Smooth muscle cell (in vitro differentiated cells): ENCODE results near the gene ADGRG6. TPM values are rescaled to one million over a fixed set of nuclear protein-coding genes. Genes with fewer than 3 reads are reported as not detected.

Experiments used
- DNase-seq: peaks from one replicate; lab custom pipeline; 2025; ENCODE audit not compliant: unreplicated experiment; lab: John Stamatoyannopoulos, UW
- H2AFZ ChIP-seq: fragments of 200-600 bp; sonication (generic); 2 replicates; pipeline ENCODE4 v1.6.0; 2016; ENCODE audit warnings: antibody characterized with exemption, low read depth, mild to moderate bottlenecking
- H3F3A ChIP-seq: fragments of 200-600 bp; sonication (generic); 2 replicates; pipeline ENCODE4 v1.6.0; 2017; ENCODE audit warnings: antibody characterized with exemption, low read depth
- H3K27ac ChIP-seq: fragments of 200-600 bp; sonication (generic); 2 replicates; pipeline ENCODE4 v1.5.1; 2016; ENCODE audit warnings: low read depth, mild to moderate bottlenecking
- H3K27me3 ChIP-seq: fragments of 200-600 bp; sonication (generic); 2 replicates; pipeline ENCODE4 v1.6.1; 2016; ENCODE audit warnings: low read depth, mild to moderate bottlenecking
- H3K36me3 ChIP-seq: fragments of 200-600 bp; sonication (generic); 2 replicates; pipeline ENCODE4 v1.5.1; 2016; ENCODE audit warnings: low read depth
- H3K4me1 ChIP-seq: fragments of 200-600 bp; sonication (generic); 2 replicates; pipeline ENCODE4 v1.5.1; 2016; ENCODE audit warnings: low read depth
- H3K4me2 ChIP-seq: fragments of 200-600 bp; sonication (generic); 2 replicates; pipeline ENCODE4 v1.6.0; 2016; ENCODE audit warnings: mild to moderate bottlenecking
- H3K4me3 ChIP-seq: fragments of 200-600 bp; sonication (generic); 2 replicates; pipeline ENCODE4 v1.5.1; 2016; ENCODE audit warnings: mild to moderate bottlenecking
- H3K79me2 ChIP-seq: fragments of 200-600 bp; sonication (generic); 2 replicates; pipeline ENCODE4 v1.6.0; 2016; ENCODE audit warnings: low read depth, mild to moderate bottlenecking
- H3K9ac ChIP-seq: fragments of 200-600 bp; sonication (generic); 2 replicates; pipeline ENCODE4 v1.6.0; 2016; ENCODE audit warnings: low read depth
- H3K9me3 ChIP-seq: fragments of 200-600 bp; sonication (generic); replicated peaks from 2 replicates; pipeline ENCODE4 v1.5.1; 2016; ENCODE audit warnings: low read depth
- H4K20me1 ChIP-seq: fragments of 200-600 bp; sonication (generic); 2 replicates; pipeline ENCODE4 v1.6.0; 2016; ENCODE audit warnings: low read depth
- CTCF ChIP-seq: fragments of 200-600 bp; sonication (generic); IDR thresholded peaks from 2 replicates; pipeline ENCODE4 v1.5.1; 2017; ENCODE audit warnings: borderline replicate concordance, mild to moderate bottlenecking, antibody characterized with exemption; ENCODE audit not compliant: insufficient read depth, poor library complexity, severe bottlenecking
- WGBS: methylation state at CpG from one replicate; pipeline ENCODE4 v1.1.7; 2016; ENCODE audit warnings: low lambda C conversion rate; 5-methylcytosine and 5-hydroxymethylcytosine counted together
- polyA plus RNA-seq: library from polyadenylated mRNA; unstranded; fragments of >200 nt; fragmentation: Nextera tagmentation; extraction: Ambion mirVana; gene quantifications from 2 replicates; pipeline ENCODE4 v1.2.1, GENCODE V29; 2016
- total RNA-seq: library from RNA; depleted of rRNA; stranded (reverse); fragments of >200 nt; gene quantifications from 2 replicates; pipeline ENCODE4 v1.2.3, GENCODE V29; 2014

Gene ADGRG6
- total and polyA plus RNA-seq, 2 experiments from 2014 or later, result 0.77 to 14.2 TPM

DNA sequence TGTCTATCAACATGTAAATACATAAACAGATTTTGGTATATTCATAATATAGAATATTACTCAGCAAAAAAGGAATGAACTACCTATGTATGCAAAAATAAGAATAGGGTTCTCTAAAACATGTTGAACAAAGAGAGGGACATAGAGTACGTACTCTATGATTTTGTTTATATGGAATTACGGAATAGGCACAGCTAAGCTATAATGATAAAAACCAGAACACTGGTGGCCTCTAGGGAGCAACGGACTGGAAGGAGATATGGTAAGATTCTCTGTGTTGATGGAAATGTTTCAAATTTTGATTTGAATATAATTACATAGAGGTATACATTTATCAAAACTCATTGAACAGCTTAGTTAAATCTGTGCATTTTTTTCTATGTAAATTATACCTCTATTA lies 19.6 kb downstream of the ADGRG6 start:
- Histone ChIP-seq H3K4me3 (no peak overlapping the region), H3K9me3 (no peaks in the 10 kb centered on the region), H3K4me1 (no peaks in the 10 kb centered on the region), H3F3A (no peaks in the 10 kb centered on the region), H3K79me2 (no peaks in the 10 kb centered on the region), H3K27me3 (no peaks in the 10 kb centered on the region), H3K4me2 (no peak overlapping the region), H4K20me1 (no peaks in the 10 kb centered on the region), H2AFZ (no peak overlapping the region), H3K27ac (no peak overlapping the region), H3K36me3 (no peaks in the 10 kb centered on the region), H3K9ac (no peak overlapping the region)
- TF ChIP-seq CTCF, result no peak
- DNase-seq, result no peak
- WGBS, result 40% methylated on average over 3 of the region's 3 CpGs

DNA sequence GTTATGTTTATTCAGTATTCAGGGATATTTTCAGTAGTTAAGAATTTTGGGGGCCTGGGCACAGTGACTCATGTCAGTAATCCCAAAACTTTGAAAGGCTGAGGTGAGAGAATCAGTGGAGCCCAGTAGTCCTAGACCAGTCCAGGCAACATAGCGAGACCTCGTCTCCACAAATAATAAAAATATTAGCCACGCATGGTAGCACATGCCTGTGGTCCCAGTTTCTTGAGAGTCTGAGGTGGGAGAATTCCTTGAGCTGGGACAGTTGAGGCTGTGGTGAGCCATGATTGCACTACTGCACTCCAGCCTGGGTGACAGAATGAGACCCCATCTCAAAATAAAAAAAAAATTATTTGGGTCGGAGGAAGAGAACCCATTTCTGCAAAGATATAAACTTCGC lies 20.3 kb downstream of the ADGRG6 start:
- no peaks in the 10 kb centered on the region for H3K4me1 ChIP-seq
- no peak overlapping the region for H3K9ac ChIP-seq
- H3K36me3 ChIP-seq, result no peaks in the 10 kb centered on the region
- DNase-seq, result no peak
- H2AFZ ChIP-seq, result no peak overlapping the region
- no peak overlapping the region for H3K4me2 ChIP-seq
- H3F3A ChIP-seq, result no peaks in the 10 kb centered on the region
- 97% methylated on average over 5 of the region's 5 CpGs for WGBS
- H3K9me3 ChIP-seq, result no peaks in the 10 kb centered on the region
- no peaks in the 10 kb centered on the region for H3K79me2 ChIP-seq
- H3K27ac ChIP-seq, result no peak overlapping the region
- H3K4me3 ChIP-seq, result no peak overlapping the region
- no peak for TF ChIP-seq CTCF
- no peaks in the 10 kb centered on the region for H3K27me3 ChIP-seq
- no peaks in the 10 kb centered on the region for H4K20me1 ChIP-seq

DNA sequence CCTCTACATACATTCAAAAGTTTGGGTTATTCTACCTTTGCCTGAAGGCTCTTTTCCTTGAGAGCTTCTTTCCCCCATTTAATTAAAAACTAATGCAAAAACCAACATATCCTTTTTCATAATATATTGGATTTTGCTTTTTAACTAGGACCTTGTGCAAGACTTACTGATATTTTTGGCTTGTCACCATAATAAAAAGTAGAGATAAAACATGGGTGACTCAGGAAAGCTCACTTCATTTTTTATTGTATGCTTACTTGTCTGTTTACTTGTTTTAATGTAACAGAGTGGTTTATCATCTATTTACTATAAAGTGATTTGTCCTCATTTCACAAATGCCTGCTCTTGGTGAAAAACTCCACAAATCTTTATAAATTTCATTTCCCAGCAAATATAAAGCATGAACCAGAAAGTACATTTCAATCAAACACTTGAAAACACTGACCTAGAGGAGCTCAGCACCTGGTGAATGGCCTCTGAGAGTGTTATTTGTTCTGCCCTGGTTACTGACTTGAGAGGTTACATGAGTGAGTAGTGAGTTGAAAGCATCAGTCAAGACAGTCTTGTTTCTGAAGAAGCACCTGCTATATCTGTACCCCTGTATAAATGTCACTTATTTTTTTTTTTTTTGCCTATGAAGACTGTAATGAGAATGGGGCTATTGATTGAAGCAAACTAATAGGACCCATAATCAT lies 20.8 kb downstream of the ADGRG6 start:
- Histone ChIP-seq H3K4me1 (no peaks in the 10 kb centered on the region), H3K4me2 (no peak overlapping the region), H3K79me2 (no peaks in the 10 kb centered on the region), H3K4me3 (no peak overlapping the region), H3K9ac (peak overlapping the region; percentile 4), H2AFZ (no peak overlapping the region), H3K36me3 (no peaks in the 10 kb centered on the region), H3K9me3 (no peaks in the 10 kb centered on the region), H3K27me3 (no peaks in the 10 kb centered on the region), H4K20me1 (no peaks in the 10 kb centered on the region), H3F3A (no peaks in the 10 kb centered on the region), H3K27ac (peak overlapping the region; percentile 74)
- TF ChIP-seq CTCF, result no peak
- no peak for DNase-seq

DNA sequence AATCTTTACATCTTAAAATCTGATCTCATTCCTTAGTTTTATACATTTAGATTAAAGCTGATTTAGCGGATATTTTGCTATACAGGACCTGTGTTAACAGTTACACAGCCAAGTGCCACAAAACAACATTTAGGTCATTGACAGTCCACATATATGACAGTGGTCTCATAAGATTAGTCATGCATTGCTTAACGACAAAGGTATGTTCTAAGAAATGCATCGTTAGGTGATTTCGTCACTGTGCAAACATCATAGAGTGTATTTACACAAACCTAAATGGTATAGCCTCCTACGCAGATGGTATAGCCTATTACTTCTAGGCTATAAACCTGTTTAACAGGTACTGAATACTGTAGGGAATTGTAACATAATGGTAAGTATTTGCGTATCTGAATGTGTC lies 21.6 kb downstream of the ADGRG6 start:
- Histone ChIP-seq H3K4me3 (no peak overlapping the region), H3K36me3 (no peaks in the 10 kb centered on the region), H3K27me3 (no peaks in the 10 kb centered on the region), H3K4me2 (no peak overlapping the region), H3K27ac (peak overlapping the region; percentile 74), H3F3A (no peaks in the 10 kb centered on the region), H2AFZ (no peak overlapping the region), H3K79me2 (no peaks in the 10 kb centered on the region), H3K4me1 (no peaks in the 10 kb centered on the region), H3K9me3 (no peaks in the 10 kb centered on the region), H3K9ac (no peak overlapping the region), H4K20me1 (no peaks in the 10 kb centered on the region)
- DNase-seq, result no peak
- 75% methylated on average over 6 of the region's 6 CpGs for WGBS
- TF ChIP-seq CTCF, result no peak
